ENCODE data around the gene KIF26B.
"Not testable (repeated sequence)": the region's sequence is repeated elsewhere in the genome, so short reads cannot be mapped to it uniquely, and the experiment has no call there.

The KIF26B gene

DNA sequence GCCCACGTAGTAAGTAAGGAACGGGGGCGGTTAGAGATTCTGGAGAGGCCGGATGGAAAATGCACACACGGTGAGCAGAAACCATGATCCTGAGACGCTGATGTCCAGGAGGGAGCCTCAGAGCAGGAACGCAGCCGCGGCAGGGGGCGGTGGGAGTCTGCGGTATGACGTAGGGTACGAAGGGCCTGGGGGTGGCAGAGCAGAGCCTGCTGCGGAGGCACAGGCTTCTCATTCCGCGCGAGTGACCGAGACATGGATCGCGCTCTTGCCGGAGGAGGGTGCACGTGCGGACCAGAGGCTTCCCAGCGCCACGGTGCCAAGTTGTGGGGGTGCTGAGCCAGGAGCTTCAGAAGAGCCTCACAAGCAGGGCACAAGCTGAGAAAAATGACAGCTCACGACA is 176.2 kb downstream of the KIF26B start:
- no peak for DNase-seq

DNA sequence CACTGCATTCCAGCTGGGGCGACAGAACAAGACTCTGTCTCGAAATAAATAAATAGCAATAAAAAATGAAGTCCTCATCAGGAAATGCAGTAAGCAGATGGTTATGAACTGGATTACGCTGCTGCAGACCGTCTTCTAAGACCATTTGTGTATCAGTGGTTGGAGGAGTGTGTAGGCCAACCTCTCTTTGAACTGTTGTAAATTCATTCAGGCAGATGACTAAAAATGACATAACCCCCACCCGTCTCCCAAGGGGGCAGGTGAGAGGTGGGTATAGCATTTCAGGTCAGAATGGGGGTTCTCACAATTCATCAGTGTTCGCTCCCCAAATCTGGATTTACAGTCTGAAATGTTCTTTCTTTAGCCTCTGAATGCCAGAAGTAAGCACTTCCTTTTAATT is 177.3 kb downstream of the KIF26B start:
- DNase-seq: no peak

DNA sequence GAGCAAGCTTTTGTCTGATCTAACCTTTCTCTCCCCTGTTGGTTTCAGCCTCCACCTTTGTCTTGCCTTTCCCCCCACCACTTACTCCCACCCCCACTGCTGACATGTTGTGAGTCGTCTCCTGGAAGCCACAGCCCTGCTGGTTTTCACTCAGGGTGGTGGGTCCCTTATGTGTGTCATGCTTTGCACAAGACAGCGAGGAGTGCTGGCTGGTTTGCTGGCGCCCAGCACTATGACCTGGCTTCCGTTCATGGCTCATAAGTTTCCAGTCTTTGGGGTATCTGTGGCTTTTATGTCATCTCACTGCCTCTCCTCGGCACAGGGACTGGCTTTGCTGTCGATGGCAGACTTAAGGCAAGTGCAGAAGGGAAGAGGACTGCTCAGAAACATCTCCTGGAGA is 177.7 kb downstream of the KIF26B start:
- no peak for DNase-seq

DNA sequence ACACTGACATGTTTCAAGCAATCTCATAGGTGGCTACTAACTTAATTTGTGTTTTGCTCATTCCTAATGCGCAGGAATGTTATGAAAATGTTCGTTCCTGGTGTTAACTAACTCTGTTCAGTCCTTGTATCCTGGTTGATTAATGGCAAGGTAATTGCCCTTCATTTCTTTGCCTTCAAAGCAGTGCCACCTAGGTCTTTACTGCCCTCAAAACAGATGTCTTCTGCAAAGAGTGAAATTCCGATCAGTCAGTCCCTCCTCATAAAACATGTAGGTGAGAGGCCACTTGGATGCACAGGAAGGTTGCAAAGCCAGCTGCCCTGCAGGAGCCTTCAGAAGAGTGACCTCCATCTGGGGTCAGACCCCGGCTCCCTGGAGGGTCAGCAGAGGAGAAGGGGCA is 179.4 kb downstream of the KIF26B start:
- DNase-seq: no peak

DNA sequence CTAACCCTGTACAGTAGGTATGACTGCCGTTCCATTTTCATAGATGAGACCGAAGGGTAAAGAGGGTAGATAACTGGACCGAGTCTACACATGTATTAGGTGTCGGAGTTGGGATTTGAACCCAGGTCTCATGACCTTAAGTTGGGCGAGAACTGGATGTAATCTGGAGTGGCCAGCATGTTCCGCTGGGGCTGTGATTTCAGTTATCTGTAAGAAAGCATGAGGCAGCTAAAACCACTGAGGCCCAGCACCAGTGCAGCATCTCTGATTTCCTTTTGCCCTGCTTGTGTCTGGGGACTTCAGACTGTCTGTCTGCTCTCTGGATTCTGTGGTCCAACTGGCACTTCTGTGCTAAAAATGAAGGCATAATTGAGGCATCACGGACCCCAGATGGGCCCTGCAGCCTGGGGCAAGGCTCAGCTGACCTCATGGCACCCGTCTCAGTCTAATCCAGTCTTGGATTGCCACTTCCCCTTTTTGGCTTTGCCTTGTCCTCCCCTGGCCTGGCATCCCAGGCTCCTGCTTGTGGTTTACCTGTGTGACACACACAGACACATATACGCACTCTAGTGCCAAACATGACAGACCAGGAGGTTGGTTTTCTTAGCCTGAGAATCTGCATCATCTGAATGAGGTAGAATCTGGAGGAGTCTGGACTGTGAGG is 180.2 kb downstream of the KIF26B start:
- no peak for DNase-seq

DNA sequence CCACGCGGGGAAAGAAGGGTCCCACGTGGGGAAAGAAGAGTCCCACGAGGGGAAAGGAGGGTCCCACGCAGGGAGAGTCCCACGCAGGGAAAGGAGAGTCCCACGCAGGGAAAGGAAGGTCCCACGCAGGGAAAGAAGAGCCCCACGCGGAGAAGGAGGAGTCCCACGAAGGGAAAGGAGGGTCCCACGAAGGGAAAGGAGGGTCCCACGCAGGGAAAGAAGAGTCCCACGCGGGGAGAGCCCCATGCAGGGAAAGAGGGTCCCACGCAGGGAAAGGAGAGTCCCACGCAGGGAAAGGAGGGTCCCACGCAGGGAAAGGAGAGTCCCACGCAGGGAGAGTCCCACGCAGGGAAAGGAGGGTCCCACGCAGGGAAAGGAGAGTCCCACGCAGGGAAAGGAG is 180.9 kb downstream of the KIF26B start:
- not testable (repeated sequence) for DNase-seq

DNA sequence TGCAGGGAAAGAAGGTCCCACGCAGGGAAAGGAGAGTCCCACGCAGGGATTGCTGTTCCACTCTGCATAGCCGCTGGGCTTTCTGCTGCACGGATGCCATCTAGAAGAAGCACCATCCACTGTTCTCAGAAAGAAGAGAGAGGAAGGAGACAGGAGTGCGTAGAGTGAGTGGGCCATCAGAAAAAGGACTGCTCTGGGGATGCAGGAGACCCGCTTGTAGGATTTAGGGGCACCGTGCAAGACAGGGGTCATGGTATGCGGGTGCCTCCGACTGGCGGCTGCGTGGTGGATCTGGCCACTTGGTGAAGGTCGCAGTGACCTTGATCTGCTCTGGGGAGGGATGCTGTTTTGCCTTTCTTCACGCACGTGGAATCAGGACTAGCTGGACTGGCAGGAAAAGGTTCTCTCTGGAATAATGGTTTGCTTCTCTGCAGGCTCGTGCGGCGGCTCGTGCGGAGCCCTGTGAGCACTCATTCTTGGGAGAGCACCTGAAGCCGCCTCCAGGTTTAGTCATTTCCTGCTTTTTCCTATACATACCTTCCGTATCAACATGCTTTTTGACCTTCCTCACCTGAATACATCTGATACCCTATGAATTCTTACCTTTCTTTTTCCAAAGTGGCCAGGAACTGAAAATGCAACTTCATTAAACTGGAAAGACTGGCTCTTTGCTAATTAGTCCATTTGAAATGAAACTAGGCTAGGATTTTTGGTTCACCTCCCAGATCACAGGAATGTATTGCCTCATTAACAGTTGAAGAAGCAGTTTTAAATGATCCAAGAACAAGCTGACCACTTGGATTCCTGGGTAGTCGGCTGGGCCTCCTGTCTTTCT is 181.6 kb downstream of the KIF26B start:
- no peak for DNase-seq

DNA sequence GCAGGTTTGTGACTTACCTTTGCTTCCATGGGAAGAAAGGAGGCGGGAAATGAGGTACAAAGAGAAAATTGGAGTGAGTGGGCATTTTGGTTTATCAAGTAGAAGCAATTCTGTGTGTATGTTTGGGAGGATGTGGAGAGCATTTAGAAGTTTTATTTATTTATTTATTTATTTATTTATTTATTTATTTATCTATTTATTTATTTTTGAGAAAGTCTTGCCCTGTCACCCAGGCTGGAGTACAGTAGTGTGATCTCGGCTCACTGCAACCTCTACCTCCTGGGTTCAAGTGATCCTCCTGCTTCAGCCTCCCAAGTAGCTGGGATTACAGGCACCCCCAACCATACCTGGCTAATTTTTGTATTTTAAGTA is 182.2 kb downstream of the KIF26B start:
- not testable (repeated sequence) for DNase-seq

DNA sequence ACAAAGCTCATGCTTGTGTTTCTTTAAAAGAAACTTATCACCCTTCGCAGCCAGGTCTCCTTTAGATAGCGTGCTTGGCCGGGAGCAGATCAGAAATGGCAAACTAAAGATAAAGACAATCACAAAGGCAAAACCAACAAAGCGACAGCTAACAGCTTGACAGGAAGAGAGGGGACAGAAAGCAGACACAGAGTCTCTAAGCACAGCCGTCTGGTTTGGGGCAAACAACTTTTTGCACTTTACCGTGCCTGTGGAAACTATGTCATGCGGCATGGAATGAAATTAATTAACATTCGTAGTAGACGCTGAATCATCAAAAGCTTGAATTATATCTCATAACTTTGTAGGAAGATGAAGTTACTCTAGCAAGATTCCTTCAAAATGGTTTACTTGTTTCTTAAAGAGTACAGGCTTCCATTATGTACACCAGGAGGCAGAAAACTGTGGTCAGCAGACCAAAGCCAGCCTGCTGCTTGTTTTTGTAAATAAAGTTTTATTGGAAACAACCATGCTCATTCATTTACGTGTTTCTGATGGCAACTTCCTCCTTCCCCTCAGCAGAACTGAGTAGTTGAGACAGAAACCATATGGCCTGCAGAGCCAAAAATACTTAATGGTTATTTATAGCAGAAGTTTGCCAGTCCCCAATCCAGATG is 183.2 kb downstream of the KIF26B start:
- DNase-seq: no peak

DNA sequence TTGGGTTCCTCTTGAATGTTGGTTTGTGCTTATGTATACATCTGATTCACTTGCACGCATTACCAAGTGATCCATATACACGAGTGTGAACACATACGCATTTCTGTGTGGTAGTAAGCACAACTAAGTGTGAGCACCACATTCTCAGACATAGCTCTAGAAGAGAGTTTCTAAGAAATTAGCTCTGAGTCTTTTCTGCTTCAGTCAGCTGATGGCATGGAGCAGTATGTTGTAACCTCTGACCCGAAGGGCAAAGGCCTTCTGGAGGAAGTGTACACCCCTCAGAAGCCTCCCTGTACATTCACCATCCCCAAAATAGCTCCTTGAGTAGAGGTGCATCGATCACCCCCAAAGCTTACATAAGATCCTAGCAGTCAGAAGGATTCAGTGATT is 183.7 kb downstream of the KIF26B start:
- no peak for DNase-seq

DNA sequence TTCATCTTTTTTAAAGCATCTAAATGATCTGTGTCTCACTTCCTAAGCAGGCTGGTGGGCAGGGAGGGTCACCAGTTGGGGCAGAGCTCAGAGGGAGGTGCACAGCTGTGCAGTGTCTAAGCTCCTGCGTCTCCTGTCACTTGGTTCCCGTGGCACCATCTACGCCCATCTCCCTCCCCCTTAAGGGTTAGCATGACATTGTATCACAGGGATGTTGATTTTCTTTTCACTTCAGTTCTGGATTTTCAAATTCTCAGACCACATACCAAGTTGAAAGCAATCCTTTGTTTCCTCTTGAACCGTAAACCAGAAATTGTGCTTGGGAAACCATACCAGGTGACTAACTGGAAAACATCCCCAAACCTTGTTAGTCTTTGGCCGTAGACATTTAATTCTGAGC is 187.0 kb downstream of the KIF26B start:
- no peak for DNase-seq

DNA sequence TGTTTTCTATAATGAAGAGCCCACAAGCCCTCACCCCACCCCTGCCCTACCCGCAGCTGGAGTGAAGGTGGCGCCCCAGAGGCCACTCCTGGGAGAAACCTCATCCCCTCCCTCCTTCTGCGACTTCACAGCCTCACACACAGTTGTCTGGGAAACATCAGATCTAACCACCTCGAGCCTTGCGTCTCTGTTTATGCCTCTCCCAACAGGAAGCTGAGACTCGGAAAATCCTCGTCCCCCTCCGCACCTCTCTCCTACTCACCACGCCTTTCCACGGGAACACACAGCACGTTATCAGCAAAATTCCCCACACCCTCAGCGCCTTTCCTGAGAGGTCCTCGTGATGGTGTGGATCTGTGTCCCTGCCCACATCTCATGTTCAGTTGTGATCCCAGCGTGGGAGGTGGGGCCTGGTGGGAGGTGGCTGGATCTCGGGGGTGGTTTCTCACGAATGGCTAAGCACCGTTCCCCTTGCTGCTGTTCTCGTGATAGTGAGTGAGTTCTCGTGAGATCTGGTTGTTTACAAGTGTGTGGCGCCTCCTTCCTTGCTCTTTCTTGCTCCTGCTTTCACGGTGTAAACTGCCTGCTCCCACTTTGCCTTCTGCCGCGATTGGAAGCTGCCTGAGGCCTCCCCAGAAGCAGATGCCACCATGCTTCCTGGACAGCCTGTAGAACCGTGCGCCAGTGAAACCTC is 190.6 kb downstream of the KIF26B start:
- DNase-seq: no peak

DNA sequence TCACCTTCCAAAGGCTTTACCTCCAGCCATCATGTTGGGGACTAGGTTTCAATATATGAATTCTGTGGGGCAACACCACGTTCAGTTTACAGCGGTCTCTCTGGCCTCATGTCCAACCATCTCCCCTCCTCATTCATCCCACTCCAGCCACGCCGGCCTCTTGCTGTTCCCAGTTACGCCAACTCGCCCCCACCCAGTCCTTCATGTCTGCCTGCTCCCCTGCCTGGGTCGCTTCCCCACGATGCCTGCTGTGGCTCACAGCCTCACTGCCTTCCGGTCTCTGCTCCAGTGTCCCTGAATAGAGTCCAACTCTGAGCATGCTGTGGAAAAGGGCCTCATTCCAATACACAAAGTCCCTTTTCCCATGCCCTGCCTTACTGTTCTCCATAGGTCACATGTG is 193.8 kb downstream of the KIF26B start:
- no peak for DNase-seq

DNA sequence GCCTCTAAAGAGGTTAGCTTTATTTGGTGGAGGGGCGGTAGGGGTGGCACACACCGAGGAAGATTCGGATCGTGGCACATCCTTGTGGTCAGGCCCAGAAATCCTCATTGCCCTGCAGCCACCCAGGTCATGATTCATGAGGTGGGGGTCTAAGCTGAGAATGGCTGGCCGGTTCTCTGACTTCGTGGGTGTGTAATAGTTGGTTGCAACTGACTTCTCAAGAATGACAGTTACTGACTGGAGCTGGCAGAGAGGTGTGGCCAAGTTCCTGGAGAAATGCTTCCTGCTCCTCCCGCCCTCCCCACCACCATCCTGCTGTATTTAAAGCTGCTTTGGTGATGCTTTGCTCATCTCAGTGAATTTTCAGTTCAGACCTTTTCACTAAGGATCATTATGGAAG is 198.6 kb downstream of the KIF26B start:
- no peak for DNase-seq

DNA sequence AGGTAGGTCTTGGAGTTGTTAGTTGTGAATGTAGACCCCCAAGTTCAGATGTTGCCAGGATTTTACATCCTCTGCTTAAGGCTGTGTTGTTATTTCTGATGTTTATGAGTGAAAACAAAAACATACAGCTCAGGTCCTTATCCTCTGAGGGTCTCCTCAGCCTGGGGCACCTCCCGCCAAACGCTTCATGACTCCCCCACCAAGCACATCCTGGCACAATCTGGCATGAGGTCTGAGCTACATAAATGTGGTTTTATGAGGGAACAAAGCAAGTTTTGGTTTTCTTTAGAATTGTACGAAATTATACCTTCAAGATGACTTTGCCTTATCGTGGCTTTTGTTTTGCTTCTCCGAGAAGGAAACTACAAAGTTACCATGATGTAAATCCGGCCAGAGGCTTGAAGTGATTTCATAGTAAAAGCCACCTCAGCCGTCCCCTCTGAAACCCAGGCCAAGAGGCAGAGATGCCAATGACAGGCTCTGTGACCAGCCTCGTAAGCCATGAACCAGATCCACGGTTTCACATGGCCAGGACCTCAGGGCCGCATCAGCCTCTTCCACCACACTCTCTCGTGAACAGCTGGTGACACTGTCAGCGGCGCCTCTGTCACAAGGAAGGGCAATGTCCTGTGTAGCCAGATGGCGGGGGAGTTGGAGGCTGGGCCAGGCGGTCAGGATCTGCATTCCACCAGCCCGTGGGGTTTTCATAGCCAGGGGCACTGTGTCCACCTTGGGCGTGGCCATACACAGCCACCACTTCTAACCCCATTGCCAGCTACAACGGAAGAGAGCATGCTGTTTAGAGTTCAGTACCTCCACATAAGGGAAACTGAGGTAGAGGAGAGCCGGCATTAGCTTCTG is 199.4 kb downstream of the KIF26B start:
- no peak for DNase-seq

DNA sequence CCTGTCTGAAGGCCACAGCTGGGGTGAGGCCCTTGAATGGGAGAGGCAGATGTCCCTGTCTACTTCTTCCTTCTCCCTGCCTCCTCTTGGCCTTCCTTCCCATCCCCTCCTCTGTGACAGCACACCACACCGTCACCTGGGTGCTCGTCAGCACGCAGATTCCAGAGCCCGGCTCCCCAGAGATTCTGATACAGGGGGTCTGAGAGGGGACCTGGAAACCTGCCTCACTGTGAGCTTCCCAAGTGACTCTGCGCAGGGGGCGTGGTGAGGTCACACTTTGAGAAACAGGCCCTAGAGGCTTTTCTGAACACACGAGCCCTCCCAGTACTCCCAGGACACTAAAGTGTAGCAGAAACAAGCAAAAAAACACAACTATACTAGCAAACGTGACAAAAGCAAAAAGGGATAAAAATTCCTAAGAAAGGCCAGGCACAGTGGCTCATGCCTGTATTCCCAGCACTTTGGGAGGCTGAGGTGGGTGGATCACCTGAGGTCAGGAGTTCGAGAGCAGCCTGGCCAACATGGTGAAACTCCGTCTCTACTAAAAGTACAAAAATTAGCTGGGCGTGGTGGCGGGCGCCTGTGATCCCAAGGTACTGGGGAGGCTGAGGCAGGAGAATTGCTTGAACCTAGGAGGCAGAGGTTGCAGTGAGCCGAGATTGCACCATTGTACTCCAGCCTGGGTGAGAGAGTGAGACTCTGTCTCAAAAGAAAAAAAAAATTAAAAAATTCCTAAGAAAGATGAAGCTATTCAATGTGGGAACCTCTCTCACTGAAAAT is 201.3 kb downstream of the KIF26B start:
- not testable (repeated sequence) for DNase-seq

DNA sequence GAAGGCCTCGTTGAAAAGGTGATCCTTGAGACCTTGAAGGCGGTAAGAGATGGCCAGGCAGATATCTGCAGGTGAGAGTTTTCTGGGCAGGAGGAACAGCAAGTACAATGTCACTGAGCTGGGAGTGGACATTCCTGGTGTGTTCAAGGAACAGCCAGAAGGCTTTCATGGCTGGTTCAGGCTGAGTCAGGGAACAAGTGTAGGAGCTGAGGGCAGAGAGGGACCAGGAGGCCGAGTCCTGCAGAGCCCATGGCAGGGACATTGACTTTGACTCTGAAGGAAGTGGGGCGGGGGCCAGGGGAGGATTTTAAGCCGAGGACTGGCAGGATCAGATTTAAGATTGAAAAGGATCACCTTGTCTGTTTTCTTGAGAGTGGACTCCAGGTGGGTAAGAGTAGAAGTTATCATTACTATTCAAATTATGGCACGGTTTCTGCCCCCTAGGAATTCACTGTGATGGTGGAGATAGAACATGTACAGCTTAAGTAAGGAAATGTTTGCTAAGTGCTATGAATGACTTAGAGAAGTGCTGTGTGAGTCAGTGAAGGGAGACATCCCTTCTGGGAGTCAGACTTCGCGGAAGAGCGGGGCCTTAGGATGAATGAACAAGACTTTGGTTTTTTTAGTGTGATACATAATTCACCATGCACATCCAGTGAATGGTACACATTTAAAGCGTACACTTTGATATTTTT is 202.3 kb downstream of the KIF26B start:
- no peak for DNase-seq

DNA sequence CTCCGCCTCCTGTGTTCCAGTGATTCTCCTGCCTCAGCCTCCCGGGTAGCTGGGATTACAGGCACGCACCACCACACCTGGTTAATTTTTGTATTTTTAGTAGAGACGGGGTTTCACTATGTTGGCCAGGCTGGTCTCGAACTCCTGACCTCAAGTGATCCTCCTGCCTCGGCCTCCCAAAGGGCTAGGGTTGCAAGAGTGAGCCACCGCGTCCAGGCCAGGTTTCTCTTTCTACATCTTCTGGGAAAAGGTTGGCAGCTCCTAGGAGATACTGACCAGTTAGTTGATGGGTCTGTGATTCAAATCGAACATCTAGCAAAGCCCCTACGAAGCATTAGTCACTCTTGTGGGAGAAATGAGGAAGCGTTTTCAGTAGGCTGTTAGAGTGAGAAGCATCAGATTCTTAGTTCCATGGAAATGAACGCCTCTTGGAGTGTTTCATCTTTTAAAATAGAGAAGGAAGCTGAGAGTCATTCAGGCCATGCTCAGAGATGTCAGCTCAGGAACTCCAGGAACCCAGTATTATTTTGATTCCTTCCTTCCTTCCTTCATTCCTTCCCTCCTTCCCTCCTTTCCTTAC is 204.4 kb downstream of the KIF26B start:
- DNase-seq: not testable (repeated sequence)

DNA sequence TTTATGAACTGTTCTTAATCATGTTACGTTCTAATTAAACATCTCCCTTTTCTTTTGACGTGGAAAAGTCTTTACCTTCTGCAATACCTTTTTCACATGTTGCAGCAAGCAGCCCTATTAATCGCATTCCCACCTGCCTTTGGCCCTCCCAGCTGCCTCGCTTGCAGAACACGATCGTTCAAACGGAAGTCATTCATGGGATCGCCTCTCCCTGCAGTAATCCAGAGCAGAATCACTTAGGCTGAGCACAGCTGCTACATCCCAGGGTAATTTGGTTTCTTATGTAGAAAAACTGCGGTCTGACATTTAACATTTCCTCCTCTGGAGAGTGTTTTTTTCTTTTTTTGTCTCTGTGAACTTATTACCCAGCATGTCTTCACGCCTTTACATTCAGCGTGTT is 206.3 kb downstream of the KIF26B start:
- DNase-seq: no peak

DNA sequence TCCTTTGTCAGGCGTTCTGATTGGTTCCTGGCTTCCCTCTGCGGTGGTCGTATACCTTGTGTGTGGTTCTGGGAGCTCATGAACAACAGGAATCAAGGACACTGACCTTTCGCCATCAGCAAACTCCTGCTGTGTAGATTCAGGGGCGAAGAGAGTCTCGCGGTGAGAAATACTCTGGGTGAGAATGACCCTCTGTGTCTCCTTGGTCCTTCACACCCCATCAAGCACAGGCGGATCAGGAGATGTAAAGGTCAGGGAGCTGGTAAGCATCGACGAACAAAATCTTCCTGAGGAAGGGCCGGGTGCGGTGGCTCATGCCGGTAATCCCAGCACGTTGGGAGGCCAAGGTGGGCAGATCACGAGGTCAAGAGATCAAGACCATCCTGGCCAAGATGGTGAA is 207.2 kb downstream of the KIF26B start:
- no peak for DNase-seq

Data from HCEC 1CT (cell line).